Fibroblast of upper back skin (primary cell): Measurements from ENCODE around the gene FZD2.
"Not testable (repeated sequence)": the region's sequence is repeated elsewhere in the genome, so short reads cannot be mapped to it uniquely, and the experiment has no call there.

ENCODE experiments used
- DNase-seq: peaks from one replicate; pipeline ENCODE4 v3.0.0-alpha.2; 2013

The FZD2 gene

GRCh38 chr17:44547625-44548267 lies 9.5 kb upstream of the FZD2 start:
- peak; percentile 87 for DNase-seq

GRCh38 chr17:44548376-44549230 lies 8.7 kb upstream of the FZD2 start:
- DNase-seq, result no peak

DNA sequence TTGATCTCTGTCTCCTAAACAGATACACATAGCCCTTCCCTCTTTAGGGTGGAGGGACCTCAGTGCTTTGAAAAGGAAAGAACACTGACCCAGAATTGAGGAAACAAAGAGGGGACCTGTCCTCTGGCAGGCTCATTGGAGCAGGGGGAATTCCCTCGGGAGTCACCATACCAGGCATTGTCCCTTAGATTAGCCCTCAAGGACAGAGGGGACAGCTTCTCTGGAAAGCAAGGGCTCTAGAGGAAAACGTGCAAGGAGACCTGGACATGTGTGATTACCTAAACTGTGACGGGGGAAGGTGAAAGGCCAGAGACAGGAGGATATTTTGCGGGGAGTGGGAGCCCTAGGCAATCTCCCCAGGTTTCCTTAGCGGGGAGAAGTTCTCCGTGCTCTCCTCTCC lies 7.6 kb upstream of the FZD2 start:
- DNase-seq, result no peak

DNA sequence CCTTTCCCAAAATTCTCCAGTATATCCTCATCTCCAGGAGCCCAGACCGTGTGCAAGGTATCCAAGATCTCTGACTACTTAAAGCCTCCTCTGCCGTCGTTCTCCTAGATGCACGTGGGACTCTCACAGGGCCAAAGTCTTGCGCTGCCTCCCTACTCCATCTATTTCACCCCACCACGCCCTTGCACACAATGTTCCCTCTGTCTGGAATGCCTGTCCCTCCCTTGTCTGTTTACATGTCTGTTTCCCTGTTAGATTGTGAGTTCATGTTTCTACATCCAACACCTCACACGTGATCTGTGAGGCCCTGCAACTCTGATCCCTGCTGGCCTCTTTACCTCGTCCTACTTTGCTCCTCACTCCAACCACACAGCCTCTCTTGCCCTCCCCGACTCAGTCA lies 4.9 kb upstream of the FZD2 start:
- DNase-seq, result no peak

- DNase-seq, result peak; percentile 55
Measured at GRCh38 chr17:44555099-44555498, 2.2 kb upstream of the FZD2 start.

DNA sequence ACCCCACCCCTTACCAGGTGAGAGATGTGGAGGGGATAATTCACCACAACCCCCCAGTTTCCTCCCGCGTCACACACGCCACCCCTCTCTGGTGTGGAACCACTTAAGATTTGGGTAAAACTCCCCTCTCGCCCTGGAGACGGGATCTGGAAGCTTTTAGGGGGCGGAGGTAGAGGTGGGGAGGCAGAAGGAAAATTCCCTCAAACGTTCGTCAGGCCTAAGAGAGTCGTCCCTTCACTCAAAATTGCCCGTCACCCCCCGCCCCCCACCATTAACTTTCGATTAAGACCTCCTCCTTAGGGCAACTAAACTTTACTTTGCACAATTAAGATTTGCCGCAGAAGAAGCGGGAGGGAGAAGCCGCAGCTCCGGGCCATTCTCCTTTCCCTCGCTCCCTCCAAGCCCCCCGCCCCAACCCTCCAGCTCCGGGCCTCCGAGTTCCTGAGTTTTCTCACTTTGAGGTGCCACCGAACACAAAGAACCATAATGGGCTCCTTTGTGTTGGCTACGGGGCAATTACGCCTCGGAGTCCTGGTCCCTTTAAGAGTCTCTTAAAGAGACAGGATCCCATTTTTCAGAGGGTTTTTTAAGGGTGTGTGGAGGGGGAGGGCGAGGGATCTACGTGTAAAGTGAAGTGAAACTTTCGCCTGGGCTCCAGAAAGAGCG lies 985 bp upstream of the FZD2 start:
- peak; percentile 79 for DNase-seq

- peak; percentile 50 for DNase-seq
Measured at GRCh38 chr17:44557651-44558285, 484 bp downstream of the FZD2 start.

- peak; percentile 32 for DNase-seq
Measured at GRCh38 chr17:44558334-44558709, 1.0 kb downstream of the FZD2 start.

- DNase-seq, result peak; percentile 49
Measured at GRCh38 chr17:44558710-44559633, 1.7 kb downstream of the FZD2 start.

DNA sequence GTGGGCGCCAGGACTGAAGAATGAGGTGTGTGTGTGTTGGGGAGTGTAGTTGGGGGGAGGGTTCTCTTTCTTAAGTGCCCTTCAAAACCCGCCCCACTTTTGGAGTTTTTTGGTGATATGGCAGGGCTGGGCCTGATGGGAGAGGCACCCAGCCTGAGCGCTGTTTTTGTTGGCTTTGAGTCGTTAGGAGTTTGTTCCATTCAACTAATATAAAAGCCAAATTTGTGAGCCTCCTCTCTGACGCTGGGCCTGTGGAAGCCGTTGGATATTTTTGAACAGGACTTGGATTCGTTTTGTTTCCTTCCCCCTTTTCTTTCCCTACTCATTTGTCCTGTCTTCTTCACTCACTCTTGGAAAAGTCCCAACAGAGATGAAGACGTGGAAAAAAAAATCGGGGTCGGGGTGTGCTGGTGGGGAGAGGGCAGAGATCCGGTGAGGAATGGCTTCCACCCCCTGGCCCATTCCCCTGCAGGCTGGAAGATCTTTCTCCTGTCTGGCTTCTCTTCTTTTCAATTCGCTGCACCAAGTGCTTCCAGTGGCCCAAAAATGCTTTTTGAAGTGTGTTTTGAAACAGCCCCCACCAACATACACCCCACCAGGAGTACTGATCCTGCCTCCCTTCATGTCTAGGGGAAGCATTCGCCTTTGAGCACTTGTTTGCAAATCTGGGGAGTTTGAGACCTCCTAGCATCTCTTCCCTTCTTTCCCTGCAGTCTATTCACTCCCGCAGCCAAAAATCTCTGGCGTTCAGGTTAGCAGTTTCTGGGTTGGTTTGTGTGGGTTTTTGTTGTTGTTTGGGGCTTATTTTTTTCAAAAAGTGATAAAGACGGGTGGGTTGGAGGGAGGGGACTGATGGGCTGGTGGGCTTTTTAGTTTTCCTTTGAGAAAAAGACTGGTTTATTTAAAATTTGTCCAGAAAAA lies 2.6 kb downstream of the FZD2 start:
- DNase-seq, result no peak

GRCh38 chr17:44561237-44561623 lies 3.9 kb downstream of the FZD2 start:
- DNase-seq, result no peak

DNA sequence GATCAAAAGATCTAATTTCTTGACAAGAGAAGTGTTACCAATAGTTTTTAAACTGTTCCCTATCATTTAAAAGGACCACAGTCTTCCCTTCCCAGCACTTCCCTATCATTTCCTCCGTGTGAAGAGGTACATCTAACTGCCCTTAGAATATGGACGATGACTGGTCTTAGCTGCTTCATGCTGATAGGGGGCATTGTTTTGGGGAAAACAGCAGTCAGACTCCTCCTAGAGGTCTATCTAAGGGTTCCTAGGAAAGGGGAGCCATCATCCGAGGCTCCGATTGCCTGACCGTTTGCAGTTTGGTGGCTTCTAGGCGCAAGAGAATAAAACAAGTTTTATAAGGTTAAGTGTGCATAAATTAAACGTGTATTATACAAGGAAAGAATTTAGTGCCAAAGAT lies 7.1 kb downstream of the FZD2 start:
- DNase-seq, result no peak

DNA sequence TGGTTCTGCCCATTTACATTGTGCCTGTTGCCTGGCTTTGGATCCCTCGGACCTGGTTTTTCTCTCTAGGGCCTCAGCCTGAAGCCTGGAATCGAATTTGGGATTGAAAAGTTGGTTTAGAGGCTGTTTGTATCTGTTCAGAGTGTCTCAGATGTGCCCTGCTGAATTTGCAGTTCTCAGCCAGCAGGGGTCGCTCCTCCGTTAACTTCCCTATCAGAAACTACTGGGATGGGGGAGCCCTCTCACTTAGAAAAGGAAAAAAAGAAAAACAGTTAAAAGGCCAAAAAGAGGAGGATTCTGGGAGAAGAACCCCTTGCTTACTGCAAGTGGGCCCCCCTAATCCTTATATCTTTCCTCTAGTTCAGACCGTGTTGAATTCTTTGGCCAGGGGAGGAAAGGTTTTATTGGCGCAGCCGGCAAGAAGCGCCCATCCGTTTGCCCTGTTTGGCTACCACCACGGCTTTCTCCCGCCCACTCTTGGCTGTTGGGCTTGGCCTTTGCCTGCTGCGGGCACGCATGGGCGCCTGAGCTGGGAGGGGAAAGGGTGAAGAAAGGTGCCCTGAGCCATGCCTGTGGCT lies 8.7 kb downstream of the FZD2 start:
- no peak for DNase-seq

DNA sequence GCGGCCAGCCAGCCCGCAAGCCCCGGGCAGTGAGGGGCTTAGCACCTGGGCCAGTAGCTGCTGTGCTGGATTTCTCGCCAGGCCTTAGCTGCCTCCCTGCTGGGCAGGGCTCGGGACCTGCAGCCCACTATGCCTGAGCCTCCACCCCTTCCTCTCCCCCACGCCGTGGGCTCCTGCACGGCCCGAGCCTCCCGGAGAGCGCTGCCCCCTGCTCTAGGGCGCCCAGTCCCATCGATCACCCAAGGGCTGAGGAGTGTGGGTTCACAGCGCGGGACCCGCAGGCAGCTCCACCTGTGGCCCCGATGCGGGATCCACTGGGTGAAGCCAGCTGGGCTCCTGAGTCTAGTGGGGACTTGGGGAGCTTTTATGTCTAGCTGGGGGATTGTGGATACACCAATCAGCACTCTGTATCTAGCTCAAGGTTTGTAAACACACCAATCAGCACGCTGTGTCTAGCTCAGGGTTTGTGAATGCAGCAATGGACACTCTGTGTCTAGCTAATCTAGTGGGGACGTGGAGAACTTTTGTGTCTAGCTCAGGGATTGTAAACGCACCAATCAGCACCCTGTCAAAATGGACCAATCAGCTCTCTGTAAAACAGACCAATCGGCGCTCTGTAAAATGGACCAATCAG lies 11.1 kb downstream of the FZD2 start:
- not testable (repeated sequence) for DNase-seq

DNA sequence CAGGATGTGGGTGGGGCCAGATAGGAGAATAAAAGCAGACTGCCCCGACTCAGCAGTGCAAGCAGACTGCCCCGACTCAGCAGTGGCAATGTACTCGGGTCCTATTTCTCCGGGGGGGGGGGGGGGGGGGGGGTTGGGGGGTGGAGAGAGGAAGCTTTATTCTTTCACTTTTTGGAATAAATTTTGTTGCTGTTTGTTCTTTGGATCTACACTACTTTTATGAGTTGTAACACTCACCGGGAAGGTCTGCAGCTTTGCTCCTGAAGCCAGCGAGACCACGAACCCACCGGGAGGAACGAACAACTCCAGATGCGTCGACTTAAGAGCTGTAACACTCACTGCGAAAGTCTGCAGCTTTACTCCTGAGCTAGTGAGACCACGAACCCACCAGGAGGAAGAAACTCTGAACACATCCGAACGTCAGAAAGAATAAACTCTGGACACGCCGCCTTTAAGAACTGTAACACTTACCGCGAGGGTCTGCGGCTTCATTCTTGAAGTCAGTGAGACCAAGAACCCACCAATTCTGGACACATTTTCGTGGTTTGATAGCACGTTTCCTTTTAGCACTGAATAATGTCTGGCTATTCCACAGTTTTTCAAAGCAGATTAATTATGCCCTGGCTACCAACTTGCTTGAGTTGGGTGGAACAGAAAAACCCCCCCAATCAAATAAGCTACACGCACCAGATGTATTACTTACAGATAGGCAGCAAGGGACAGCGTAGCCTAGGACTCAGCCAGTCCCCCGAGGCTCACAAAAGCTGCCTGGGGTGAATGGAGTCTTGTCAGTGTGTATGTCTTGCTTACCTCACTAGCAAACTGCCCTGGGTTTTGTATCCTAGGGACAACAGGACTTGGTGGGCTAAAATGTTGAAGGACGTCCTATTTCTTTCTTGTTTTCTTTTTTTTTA lies 11.9 kb downstream of the FZD2 start:
- DNase-seq, result peak; percentile 79

DNA sequence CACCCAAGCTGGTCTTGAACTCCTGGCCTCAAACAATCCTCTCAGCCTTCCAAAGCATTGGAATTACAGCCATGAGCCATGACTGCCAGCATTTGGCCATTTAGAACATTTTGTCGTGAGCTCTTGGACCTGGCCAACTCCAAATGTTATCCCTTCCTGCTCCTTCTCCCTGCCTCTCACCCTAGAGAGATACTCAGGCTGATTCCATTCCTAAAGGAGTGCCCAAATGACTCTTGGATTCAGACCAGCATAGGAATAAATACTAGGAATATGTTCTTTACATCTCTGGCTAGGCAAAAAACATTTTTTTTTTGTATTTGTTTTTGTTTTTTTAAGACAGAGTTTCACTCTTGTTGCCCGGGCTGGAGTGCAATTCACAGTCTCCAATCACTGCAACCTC lies 15.5 kb downstream of the FZD2 start:
- no peak for DNase-seq

GRCh38 chr17:44575403-44575802 lies 18.1 kb downstream of the FZD2 start:
- DNase-seq, result no peak

DNA sequence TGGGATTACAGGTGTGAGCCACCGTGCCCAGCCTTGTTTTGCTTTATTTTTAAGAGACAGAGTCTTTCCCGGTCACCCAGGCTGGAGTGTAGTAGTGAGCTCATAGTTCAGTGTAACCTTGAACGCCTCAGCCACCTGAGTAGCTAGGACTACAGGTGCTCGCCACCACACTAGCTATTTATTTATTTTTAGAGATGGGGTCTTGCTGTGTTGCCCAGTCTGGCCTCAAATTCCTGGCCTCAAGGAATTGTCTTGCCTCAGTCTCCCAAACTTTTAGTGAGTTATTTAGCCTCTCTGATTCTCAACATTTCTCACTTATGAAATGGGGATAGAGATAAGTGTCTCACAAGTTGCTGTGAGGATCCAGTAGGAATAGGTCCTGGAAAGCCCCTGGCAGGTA lies 21.7 kb downstream of the FZD2 start:
- DNase-seq, result no peak

DNA sequence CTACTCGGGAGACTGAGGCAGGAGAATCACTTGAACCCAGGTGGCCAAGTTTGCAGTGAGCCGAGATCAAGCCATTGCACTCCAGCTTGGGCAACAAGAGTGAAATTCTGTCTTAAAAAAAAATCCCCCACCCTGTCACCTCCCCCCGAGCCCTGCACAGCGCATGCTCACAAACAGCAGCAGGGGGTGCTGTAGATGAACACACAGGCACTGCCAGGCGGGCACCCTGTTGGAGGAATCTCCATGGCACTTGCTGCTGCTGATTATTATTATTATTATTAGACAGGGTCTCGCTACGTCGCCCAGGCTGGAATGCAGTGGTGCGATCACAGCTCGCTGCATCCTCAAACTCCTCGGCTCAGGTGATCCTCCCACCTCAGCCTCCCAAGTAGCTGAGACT lies 24.6 kb downstream of the FZD2 start:
- DNase-seq, result no peak
